Activated naive CD8-positive, alpha-beta T cell treated with anti-CD3 and anti-CD28 coated beads, Interleukin-2, amount 50 U/mL, for 16 hours (primary cell): ENCODE data around the gene STEAP2.
"Not testable (repeated sequence)": the region's sequence is repeated elsewhere in the genome, so short reads cannot be mapped to it uniquely, and the experiment has no call there.

Source experiments
- DNase-seq: peaks from one replicate; pipeline ENCODE4 v3.0.0-alpha.2; 2020; ENCODE audit warnings: low read depth, low spot score

The STEAP2 gene

DNA sequence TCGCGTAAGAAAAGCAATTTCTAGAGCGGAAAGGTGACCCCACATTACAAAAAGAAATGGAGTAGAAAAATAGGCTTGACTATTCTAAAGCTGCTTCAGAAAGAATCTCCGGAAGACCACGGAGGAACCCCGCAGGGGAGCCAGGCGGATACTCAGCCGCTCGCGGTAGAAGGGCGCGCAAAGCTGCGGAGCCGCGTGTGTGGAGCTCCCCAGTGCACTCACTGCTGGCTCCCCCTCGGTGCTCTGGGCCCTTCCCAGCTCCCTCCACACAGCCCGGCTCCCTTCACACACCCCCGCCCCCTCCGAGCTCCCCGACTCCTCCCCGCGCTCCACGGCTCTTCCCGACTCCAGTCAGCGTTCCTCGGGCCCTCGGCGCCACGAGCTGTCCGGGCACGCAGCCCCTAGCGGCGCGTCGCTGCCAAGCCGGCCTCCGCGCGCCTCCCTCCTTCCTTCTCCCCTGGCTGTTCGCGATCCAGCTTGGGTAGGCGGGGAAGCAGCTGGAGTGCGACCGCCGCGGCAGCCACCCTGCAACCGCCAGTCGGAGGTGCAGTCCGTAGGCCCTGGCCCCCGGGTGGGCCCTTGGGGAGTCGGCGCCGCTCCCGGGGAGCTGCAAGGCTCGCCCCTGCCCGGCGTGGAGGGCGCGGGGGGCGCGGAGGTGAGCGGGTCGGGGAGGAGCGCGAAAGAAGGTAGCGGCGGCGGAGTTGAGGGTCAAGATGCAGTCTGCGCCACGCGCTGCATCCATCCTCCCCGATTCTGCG is at the start of gene STEAP2:
TSS of gene STEAP2 (plus strand) at position 350 of the 758 bp plus-strand sequence. CDS start 13,343 bp downstream, outside the sequence.
- no peak for DNase-seq

DNA sequence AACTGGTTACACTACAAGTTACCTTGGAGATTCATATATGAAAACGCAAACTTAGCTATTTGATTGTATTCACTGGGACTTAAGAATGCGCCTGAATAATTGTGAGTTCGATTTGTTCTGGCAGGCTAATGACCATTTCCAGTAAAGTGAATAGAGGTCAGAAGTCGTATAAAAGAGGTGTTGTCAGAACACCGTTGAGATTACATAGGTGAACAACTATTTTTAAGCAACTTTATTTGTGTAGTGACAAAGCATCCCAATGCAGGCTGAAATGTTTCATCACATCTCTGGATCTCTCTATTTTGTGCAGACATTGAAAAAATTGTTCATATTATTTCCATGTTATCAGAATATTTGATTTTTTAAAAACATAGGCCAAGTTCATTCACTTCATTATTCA is 48.0 kb upstream of the STEAP2 start:
- no peak for DNase-seq

DNA sequence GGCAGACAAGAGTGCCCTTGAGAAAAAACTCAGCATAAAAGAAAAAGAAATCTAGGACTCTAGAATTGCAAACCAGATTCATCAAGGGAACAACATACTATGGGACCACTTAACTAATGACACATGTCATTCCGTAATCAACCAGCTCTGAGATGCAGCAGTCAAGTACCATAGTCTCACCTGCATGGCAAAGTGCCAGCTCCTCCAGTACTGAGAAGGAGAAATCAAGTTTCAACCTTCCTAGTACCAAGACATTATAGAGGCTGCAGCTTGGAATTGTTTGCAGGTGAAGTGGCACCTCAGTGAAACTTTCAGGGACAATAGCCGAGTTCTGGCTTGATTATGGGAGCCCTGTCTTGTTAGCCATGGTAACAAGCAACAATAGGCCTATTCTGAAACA is 45.8 kb upstream of the STEAP2 start:
- DNase-seq, result no peak

DNA sequence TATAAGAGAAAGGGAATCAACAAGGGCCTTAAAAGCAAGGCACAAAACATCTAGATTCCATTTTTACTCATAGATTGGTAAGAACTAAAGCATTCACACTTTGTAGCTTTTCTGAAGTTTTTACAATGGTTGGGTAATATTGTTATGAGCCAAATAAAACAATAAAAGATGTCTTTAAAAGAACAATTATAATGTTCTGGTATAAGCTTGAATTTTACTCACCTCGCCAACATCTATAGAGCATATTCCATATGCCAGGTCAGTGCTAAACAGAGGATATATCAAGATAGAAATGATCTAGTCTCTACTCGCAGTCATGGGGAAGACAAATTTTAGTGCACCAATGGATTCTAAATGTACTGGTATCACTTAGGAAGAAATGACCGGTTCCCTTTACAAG is 45.4 kb upstream of the STEAP2 start:
- no peak for DNase-seq

DNA sequence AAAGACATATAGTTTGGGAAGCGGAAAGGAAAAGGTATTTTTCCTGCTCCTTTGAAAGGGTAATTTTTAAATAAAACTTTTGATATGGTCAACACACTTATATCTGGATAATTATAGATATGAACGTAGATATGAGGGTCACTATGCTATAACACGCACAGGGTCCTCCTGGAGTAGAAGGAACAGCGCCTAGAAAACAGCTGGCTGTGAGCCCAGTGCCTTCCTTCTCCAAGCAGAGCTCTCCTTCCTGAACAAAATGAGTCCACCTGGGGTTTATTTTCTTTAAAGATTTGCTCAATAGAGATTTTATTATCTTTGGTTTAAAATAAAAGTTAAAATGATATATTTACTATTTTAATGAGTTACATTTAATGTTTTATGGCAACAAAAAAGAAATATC is 44.2 kb upstream of the STEAP2 start:
- no peak for DNase-seq

- DNase-seq, result no peak
These were observed 41.6 kb upstream of the STEAP2 start for GRCh38 chr7:90169891-90170290.

- DNase-seq, result no peak
These were observed 39.4 kb upstream of the STEAP2 start for GRCh38 chr7:90172121-90172520.

- no peak for DNase-seq
These were observed 38.9 kb upstream of the STEAP2 start for GRCh38 chr7:90172624-90173023.

DNA sequence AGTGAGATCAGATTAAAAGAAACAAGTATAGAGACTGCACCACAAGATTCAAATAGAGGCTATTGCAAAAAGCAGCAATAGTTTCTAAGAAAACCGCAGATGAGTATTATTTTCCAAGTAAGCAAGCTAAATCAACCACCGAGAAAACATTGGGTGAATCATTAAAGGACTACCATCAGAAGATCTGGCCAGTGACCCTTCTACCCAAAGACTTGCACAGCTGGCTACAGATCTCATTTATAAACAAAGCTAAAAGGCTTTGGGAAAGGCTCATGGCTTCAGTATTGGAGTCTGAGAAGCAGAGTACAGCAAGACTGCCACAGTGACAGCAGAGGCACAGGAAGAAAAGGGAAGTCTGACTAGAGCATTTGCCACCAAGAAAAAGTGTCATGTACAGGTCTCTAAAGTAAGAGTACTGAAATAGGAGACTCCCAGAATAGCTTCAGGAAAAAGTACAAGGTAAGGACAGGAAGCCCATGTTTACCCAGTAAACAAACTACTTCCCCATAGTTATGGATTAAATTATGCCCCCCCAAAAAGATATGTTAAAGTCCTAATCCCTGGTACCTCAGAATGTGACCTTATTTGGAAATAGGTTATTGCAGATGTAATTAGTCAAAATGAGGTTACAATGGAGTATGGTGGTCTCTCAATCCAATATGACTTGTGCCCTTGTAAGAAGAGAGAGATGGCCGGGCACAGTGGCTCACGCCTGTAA is 38.3 kb upstream of the STEAP2 start:
- no peak for DNase-seq

GRCh38 chr7:90175667-90176066 is 35.9 kb upstream of the STEAP2 start:
- no peak for DNase-seq

DNA sequence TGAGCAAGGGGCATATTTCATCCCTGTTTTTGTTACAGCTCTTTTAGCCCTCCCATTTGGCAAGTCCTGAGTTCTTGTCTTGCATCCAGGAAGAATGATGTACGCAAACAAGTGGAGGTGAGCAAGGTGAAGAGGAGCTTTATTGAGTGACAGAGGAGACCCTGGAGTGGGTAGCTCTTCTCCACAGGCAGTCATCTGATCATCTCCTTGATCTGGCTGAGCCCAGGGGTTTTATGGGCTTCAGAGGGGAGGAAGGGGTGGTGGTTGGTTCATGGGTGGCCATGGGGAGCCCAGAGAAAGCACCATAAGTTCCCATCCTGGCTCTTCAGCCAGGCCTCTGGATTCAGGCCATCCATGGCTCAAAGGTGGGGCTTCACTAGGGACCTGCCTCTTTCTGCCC is 35.3 kb upstream of the STEAP2 start:
- no peak for DNase-seq

GRCh38 chr7:90178166-90178565 is 33.4 kb upstream of the STEAP2 start:
- DNase-seq, result no peak

GRCh38 chr7:90178679-90179278 is 32.8 kb upstream of the STEAP2 start:
- DNase-seq, result no peak

GRCh38 chr7:90180011-90180585 is 31.4 kb upstream of the STEAP2 start:
- no peak for DNase-seq

GRCh38 chr7:90180649-90181048 is 30.9 kb upstream of the STEAP2 start:
- DNase-seq, result no peak

GRCh38 chr7:90181485-90181884 is 30.1 kb upstream of the STEAP2 start:
- DNase-seq, result no peak

DNA sequence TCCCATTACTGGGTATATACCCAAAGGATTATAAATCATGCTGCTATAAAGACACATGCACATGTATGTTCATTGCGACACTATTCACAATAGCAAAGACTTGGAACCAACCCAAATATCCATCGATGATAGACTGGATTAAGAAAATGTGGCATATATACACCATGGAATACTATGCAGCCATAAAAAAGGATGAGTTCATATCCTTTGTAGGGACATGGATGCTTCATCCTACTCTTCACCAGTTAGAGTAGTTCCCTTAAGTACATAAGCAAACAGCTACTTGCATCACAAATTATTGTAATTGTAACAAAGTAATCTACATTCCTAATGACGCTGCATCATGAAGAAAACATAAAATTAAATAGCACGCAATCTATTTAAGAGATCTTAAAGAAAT is 25.2 kb upstream of the STEAP2 start:
- not testable (repeated sequence) for DNase-seq

DNA sequence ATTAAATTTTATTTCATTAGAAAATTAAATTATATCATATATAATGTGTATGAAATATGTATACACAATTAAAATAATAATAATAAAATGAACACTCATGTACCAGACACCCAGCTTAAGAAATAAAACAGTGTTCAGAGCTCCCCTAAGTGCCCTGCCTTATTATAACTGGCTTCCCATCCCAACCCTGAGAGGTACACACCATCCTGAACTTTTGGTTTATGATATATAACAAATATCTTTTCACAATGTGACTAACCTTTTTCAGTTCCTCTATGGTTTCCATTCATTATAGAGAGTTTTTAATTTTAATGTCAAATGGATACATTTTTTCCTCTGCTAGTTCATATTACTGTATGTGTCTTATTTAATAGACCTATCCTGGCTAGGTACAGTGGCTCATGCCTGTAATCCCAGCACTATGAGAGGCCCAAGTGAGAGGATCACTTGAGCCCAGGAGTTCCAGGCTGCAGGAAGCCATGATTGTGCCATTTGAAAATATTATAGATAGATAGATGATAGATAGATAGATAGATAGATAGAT is 24.0 kb upstream of the STEAP2 start:
- no peak for DNase-seq

DNA sequence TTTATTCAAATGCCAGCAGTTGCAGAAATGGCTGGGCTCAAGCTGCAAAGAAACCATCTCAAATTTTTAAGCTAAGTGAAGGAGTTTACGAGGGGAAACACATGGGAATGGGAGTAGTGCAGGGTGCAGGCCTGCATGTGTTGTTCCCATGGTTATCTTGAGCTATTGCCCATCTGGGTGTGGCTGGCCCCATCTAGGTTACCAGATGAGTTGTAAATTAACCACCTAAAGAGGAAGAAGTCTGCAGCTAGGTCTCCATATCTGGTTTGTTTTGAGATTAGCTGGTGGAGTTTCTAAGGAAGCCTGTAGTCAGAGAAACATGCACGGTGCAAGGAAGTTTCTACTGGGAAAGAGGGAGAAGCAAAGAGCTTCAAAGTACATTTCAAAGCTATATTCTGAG is 23.3 kb upstream of the STEAP2 start:
- DNase-seq, result no peak

GRCh38 chr7:90190995-90191394 is 20.5 kb upstream of the STEAP2 start:
- DNase-seq, result no peak

DNA sequence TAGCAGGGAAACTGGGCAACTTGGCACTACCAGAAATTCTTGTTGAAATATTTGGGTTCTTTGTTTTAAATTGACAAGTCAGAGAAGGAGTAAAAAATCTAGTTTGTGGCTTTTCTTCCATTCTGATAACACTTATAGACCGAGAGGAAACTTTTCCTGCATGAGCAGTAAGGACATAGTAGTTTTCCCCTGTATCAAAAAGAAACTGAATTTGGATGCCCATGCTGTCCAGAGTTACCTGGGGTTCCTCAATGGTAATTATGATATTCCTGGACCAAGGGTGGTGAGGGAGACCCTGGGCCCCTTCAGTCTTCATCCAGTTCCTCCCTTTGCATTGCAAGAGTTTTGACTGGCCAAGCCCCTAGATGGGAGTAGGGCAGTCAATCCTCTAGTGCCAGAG is 19.9 kb upstream of the STEAP2 start:
- no peak for DNase-seq
